Keratinocyte (primary cell): ENCODE measurements around the gene BHLHE23.

Experiments
- CTCF ChIP-seq, 3 experiments: IDR thresholded peaks in 1 of 3; conservative IDR thresholded peaks in 1 of 3; optimal IDR thresholded peaks in 1 of 3; 2 replicates in 2 of 3; 3 replicates in 1 of 3; pipeline versions ENCODE3 to v1.5.1; 2011; ENCODE audit warnings: low read length in 3 of 3, mild to moderate bottlenecking in 3 of 3, moderate library complexity in 2 of 3, control low read depth in 1 of 3, inconsistent platforms in 1 of 3; ENCODE audit not compliant: insufficient read depth in 2 of 3; ENCODE audit errors: extremely low read depth in 1 of 3
- EZH2 ChIP-seq: IDR thresholded peaks from one replicate; pipeline ENCODE4 v1.6.1; 2012; ENCODE audit warnings: inconsistent platforms, mild to moderate bottlenecking, low read length, moderate library complexity

GRCh38 chr20:62963614-62964397 lies 43.0 kb downstream of the BHLHE23 start:
- no peak for TF ChIP-seq CTCF (optimal IDR thresholded peaks at IDR 0.05 in 1 of 3, IDR thresholded peaks at IDR 0.05 in 1 of 3, conservative IDR thresholded peaks at IDR 0.05 in 1 of 3; ENCODE audit: extremely low read depth in 1 of 3, insufficient read depth in 2 of 3, low read length in 3 of 3)
- no peak for TF ChIP-seq EZH2
